CD4-positive, alpha-beta T cell treated with Interleukin-4 for 4 hours (primary cell): ENCODE results near the gene RAB4B.
"Not testable (repeated sequence)": the region's sequence is repeated elsewhere in the genome, so short reads cannot be mapped to it uniquely, and the experiment has no call there.

Experiments
- DNase-seq: peaks from one replicate; pipeline ENCODE4 v3.0.0-alpha.2; 2020

RAB4B gene

DNA sequence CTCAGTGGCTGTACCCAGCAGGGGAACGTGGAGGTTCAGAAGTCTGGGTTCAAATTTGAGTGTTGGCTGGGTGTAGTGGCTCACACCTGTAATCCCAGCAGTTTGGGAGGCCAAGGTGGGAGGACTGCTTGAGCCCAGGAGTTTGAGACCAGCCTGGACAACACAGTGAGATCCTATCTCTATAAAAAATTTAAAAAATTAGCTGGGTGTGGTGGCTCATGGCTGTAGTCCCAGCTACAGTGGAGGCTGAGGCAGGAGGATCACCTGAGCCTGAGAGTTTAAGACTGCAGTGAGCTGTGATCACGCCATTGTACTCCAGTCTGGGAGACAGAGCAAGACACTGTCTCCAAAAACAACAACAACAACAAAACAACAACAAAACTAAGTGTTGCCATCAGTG, 6.1 kb downstream of the RAB4B start:
- DNase-seq: not testable (repeated sequence)

DNA sequence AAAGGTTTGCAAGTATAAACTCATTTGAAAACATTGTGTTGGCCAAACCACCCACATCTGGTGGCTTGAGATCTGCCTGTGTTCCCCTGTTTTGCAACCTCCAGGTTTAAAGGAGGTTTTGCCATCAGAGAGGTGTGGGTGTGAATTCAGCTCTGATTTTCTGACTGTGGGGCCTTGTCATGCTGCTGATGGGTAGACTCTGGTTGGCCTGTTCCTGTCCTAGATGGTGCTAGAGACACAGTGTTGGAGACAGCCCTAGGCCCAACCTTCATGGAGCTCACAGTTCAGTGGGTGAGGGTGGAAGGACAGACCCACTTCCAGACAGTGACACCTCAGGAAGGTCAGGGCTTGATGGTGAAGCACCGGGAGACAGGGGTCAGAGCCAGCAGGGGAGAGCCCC, 7.5 kb downstream of the RAB4B start:
- no peak for DNase-seq

DNA sequence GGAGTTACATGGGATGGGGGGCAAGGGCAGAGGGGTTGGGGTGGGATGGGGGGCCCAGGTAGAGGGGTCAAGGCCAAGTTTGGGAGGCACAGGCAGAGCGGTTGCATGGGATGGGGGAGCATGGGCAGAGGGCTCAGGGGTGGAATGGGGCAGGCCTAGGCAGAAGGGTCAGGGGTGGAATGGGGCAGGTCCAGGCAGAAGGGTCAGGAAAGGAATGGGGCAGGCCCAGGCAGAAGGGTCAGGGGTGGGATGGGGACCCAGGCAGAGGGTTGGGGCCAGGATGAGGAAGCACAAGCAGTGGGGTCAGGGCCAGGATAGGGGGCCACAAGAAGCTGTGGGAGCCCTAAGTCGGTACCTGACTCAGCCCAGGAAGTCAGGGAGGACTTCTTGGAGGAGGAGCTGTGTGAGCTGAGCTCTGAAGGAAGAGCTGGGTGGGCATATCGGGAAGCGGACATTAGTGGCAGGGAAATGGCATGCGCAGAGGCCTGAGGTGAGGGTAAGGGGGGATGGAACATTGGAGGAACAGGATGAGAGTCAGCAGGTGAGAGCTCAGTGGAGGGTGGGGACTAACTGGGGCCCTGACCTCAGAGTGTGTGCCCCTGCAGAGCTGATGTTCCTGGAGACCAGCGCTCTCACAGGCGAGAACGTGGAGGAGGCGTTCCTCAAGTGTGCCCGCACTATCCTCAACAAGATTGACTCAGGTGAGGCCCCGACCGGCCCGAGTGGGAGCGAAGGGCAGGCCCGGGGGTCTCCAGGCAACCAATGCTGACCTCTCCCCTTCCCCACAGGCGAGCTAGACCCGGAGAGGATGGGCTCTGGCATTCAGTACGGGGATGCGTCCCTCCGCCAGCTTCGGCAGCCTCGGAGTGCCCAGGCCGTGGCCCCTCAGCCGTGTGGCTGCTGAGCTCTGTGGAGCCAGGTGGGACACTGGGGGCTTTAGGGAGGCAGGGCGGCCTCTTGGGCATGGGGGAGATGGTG, 8.3 kb downstream of the RAB4B start:
- no peak for DNase-seq

DNA sequence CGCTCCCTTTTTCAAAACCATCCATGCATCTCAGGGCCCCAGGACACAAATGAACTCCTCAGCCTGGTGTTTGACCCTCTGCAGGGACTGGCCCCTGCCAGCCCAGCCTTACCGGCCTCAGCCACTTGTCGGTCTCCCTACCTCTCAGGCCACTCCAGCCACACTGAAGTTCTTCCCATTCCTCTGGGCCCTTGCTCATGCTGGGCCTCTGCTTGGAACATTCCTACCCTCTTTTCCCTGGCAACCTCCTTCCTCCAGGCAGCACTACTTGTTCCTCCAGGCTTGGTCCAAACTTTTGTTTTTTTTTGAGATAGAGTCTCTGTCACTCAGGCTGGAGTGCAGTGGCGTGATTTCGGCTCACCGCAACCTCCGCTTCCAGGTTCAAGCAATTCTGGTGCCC, 13.3 kb downstream of the RAB4B start:
- DNase-seq: no peak

DNA sequence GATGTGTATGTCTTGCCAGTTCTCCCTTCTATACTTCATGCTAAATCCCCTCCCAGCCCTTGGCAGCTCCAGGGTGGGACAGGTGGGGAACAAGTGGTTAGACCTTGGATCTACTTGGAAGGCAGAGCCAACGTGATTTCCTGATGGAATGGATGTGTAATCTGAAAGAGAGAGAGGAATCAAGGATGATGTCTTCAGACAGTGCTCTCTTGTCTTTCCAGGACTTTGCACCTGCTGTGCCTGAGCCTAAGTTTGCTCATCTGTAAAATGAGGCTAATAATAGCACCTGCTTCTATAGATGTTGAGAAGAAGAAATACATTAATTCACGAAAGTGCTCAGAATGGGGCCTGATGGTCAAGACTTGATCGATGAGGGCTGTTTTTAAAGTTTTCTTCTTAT, 13.9 kb downstream of the RAB4B start:
- no peak for DNase-seq

DNA sequence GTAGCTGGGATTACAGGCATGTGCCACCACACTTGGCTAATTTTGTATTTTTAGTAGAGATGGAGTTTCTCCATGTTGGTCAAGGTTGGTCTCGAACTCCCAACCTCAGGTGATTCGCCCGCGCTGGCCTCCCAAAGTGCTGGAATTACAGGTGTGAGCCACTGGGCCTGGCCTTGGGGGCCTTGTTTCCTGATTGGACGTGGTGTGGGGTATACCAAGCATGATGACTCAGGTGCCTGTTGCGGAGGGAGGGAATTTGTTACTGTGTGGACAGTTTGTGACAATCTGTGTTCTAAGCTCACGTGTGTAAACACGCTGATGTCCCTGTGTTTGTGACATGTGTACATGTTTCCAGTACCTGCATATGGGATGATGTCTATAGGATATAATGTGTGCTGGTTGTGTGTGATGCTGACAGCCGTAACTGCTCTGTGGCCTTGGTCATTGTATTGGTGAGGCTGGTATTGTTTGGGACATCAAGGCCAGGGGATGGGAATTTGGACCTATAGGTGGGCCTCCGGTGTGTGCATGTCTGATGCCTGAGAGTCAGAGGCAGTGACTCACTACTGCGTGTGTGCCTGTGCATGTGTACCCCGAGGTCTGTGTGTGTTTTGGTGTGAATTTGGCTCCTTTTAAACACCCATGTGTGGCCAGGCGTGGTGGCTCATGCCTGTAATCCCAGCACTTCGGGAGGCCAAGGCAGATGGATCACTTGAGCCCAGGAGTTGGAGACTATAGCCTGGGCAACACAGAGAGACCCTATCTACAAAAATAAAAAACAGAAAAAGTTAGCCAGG, 19.3 kb downstream of the RAB4B start:
- DNase-seq: no peak

DNA sequence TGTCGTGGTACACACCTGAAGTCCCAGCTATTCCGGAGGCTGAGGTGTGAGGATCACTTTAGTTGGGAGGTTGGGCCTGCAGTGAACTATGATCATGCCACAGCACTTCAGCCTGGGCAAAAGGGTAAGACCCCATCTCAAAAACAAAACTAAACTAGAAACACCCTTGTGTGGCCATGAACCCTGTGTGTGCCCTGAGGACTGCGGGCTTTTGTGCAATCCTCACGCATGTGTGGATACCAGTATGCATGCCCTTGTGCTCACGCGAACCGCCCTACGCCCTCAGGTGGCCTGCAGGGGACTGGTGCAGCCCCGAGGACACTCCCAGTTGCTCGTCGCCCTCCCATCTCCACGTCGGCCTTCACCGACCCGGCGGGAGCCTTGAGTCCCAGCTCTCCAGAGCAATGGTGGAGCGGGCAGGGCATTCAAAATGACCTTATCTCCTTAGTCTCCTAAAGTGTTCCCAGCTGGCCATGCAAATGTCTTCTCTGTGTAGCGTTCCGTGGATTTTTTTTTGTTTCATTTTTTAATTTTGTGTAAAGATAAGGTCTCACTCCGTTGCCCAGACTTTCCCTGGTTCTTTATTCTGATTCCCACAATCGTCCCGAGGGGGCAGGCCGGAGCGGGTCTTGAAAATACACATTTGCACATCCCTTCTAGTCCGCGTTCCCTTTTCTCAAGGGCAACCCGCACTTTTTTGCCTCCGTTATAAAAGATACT, 20.1 kb downstream of the RAB4B start:
- peak; percentile 73 for DNase-seq

DNA sequence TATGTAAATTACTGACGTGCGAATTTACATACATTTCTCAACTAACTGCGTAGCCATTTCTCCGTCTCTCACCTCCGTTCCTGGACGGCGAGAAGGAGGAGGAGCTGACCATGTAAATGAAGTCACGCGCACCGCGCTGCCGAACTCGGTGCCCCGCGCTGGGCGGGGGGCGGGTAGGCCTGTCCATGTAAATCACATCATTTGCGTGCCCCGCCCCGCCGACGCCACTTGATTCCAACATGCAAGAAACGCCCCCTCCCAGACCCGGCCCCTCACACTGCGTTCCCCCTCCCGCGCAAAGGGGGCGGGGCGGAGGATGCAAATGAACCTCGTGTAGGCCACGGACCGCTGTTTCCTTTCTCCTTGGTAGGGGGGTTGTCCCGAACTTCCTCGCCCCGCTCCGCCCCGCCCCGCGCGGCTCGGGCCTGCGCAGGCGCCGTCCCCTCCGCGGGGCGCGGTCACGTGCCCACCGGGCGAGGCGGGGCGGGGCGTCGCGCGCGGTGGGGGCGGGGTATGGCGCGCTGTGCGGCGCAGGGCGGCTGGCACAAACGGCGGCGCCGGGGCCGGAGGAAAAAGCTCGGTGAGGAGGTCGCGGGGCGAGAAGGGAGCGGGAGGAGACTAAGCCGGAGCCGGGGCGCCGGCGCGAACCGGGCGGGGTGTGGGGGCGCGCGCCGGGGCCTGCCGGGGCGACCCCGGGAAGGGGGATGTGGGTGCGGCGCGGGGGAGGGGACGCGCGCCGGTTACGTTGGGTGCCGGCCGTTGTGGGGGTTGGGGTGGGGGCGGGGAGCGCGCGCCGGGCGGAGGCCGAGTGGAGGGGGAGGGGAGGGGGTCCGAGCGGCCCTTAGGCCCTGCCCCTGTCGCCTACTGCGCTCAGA, 20.9 kb downstream of the RAB4B start, which contains the start of gene EGLN2:
EGLN2 (plus strand) TSS at position 509 of the 875 bp plus-strand sequence. CDS start 1,382 bp downstream, outside the sequence.
- peak; percentile 100 for DNase-seq

DNA sequence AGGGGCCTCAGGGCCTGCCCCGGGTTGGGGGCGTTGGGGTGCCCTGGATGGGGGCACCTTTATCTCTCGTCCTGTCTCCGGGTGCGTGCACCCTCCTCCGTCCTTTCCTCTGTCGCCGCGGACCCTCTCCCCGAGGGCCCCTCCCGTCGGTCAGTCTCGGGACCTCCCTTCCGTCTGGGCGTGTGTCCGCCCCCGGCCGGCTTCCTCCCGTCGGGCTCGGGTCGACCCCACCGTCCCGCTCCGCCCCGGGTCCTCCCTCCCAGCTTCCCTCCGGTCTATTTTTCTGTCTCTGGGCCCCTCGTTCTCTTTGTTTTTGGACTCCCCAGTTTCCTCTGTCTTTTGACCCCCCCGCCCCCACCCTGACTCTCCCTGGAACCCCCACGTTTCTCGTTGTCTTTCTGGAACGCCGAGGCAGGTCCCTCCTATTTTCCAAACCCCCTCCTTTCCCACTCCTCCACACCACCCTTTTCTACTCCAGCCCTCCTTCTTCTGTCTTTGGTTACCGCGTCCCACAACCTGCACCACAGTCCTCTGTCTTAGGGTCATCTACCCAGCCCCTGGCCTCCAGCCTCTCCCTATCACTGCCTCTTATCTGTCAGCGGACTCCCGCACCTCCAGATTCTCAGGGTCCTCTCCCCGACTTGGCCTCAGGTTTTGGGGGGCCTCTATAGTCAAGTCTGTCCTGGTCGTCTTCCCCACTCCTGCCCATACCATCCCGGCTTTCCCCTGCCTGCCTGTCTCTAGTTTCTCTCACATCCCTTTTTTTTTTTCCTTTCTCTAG, 21.7 kb downstream of the RAB4B start:
- DNase-seq: no peak

DNA sequence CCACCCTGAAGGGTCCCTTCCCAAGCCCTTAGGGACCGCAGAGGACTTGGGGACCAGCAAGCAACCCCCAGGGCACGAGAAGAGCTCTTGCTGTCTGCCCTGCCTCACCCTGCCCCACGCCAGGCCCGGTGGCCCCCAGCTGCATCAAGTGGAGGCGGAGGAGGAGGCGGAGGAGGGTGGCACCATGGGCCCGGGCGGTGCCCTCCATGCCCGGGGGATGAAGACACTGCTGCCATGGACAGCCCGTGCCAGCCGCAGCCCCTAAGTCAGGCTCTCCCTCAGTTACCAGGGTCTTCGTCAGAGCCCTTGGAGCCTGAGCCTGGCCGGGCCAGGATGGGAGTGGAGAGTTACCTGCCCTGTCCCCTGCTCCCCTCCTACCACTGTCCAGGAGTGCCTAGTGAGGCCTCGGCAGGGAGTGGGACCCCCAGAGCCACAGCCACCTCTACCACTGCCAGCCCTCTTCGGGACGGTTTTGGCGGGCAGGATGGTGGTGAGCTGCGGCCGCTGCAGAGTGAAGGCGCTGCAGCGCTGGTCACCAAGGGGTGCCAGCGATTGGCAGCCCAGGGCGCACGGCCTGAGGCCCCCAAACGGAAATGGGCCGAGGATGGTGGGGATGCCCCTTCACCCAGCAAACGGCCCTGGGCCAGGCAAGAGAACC, 22.4 kb downstream of the RAB4B start:
- DNase-seq: no peak

DNA sequence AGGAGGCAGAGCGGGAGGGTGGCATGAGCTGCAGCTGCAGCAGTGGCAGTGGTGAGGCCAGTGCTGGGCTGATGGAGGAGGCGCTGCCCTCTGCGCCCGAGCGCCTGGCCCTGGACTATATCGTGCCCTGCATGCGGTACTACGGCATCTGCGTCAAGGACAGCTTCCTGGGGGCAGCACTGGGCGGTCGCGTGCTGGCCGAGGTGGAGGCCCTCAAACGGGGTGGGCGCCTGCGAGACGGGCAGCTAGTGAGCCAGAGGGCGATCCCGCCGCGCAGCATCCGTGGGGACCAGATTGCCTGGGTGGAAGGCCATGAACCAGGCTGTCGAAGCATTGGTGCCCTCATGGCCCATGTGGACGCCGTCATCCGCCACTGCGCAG, 22.9 kb downstream of the RAB4B start:
- DNase-seq: no peak

DNA sequence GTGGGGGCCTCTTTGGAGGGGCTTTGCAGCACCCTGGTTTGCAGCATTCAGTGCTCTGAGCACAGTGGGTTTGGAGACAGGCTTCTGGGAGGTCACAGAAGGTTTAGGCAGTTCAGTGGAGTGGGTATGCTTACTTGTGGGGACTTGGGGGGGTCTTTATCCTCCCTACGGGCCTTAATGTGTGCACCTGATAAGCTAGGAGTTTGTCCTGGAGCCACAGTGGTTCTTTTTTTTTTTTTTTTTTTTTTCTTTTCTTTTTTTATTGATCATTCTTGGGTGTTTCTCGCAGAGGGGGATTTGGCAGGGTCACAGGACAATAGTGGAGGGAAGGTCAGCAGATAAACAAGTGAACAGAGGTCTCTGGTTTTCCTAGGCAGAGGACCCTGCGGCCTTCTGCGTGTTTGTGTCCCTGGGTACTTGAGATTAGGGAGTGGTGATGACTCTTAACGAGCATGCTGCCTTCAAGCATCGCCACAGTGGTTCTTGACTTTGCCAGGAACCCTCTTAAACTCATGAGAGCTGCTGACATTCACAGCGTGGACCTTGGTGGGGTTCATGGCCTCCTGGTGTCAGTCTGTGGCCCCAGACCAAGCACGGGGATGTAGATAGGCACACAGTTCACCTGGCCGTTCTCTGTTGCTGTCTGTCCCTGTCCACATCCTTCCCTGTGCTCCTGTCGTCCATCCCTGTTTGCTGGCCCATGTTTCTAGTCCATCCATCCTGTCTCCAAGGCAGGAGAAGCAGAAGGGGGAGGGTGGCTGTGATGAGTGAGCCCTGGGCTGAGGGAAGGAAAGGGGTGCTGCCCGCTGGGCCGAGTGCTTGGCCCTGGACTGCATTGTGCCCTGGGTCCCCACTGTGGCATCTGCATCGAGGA, 23.6 kb downstream of the RAB4B start:
- no peak for DNase-seq

DNA sequence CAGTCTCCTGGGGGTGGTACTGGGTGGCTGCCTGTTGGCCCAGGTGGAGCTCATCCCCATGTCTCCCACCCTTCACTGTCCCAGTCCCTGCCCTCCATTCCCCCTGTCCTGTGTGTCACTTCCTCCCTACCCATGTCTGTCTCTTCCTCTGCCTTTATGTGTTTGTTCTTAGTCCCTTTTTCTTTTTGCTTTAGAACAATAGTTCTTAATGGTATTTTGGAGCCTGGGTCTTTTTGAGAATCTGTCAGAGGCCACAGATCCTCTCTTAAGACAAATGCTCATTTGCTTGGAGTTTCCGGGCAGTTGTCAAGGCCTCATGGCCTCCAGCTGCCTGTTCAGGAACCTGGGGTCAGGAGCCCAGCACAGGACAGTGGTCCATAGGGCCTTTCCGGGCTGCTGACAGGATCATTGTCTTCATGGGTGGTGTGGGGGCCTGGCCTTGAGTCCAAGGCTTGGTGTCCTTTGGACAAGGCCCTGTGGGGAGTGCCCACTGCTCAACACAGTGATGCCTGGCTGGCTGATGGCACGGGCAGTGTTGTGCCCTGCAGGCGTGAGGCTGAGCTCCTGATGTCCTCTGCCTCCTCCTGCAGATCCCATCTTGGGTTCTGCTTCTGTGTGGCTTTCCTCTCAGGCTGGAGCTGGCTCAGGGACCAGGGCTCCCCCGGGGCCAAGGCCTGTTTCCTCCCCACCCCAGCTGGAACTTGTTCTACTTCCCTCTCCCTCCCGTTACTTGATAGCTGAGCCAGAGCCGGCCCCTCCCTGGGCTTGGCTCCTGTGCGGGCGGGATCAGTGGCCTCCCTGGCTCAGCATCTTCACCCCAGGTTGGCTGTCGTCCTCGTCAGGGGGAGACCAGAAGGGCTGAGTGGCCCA, 24.5 kb downstream of the RAB4B start:
- no peak for DNase-seq

DNA sequence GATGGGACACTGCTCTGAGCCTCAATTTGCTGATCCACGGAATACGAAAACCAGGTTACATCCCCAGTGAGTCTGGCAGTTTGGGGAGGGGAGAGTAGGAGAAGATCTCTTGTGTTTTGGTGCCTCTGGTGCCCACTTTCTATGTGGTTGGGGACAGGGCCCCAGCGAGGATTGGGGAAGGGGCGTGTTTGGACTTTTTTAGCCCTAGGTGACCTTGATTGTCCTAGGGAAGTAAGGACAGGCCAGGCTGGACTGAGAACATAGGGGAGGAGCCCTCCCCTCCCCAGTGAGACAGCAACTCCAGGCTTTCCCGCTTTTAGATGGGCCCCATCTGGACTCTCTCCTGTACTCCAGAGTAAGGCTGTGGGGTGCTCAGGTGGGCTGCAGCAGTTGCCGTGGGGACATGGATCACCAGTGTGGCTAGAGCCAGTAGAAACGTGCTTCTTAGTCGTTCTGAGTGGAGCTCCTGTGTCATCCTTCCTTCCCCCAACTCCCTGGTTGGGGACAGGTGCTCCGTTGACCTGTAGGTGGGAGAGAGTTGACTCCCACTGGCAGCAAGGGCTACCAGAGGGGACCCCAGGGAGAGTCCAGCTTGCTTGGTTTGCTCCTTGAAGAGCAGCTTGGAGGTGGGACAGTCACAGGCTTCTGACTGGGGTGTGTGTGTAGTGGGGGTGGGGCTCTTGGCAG, 25.3 kb downstream of the RAB4B start:
- no peak for DNase-seq

DNA sequence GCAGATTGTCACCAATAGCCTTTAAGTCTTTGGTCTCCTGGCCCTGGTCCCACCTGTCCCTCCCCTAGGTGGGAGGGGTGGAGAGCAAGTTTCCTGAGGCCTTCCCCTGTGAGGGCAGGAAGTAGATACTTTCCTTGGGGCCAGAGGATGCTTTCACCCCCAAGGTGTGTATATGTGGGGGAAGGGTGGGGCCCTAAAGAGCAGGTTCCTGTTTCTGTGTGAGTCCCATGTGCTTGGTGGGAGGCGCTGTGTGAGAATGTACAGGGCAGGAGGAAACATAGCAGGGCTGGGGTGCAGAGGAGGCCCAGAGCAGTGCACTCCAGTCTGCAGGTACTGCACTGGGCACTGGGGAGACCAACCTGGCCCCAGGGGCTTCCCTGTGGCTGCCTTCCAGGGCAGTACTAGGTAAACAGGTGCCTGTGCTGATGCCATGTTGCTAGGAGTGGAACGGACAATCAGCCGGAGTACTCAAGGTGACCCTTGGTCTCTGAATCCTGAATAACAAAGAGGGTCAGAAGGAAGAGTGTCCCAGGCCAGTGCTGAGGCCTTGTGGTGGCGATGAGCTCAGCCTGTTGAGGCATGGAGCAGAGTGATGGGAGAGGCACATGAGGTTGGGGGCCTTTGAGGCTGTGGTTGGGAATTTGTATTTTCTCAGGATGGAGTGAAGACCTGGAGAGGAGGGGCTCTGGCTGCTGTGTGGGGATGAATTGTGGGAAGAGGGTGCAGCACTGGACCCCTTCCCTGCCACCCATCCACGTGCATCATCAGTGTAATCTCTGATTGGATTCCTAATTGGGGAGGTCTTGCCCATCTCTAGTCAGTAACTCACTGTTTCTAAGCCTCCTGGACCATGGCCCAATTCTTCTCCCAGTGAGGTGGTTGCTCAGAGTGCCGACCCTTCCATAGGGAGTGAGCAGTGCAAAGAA, 26.1 kb downstream of the RAB4B start:
- peak; percentile 87 for DNase-seq

DNA sequence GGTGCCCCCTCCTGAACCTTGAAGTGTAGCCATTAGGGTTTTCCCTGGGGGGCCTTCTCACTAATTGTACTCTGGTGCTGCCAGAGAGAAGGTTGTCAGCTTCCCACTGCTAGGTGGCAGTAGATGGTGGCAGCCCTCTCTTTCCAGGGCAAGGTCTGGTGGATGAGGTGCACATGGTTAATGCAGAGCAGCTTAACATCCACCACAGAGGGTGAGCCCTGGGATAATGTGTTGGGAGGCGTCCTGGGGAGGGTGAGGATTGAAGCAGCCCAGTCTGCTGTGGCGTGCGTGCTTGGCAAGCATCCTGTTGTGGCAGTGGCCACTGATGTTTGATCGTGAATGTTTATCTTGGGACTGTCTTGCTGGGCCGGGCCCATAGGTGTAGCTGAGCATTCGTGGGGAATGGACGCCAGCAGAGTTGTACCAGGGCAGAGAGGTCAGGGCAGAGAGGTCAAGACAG, 26.8 kb downstream of the RAB4B start:
- DNase-seq: no peak
